22Rv1 (cell line): ENCODE data around the gene FBN2.

Experiments
- CTCF ChIP-seq: fragments of 450-650 bp; IDR thresholded peaks from 2 replicates; pipeline ENCODE4 v1.5.1; 2017; ENCODE audit warnings: mild to moderate bottlenecking
- ZFX ChIP-seq: fragments of 450-650 bp; IDR thresholded peaks from 2 replicates; pipeline ENCODE4 v1.6.1; 2017; ENCODE audit warnings: antibody characterized with exemption, borderline replicate concordance

GRCh38 chr5:128491291-128491690, 46.8 kb downstream of the FBN2 start:
- no peak for TF ChIP-seq CTCF
- TF ChIP-seq ZFX: no peak
